Measurements from ENCODE around the gene TIAM2. TPM values are rescaled to one million over a fixed set of nuclear protein-coding genes. Genes with fewer than 3 reads are reported as not detected.

Gene TIAM2
- total and polyA plus RNA-seq, 2 donors (not counting 3 experiments of a cell fraction or from before 2014, with no cell fraction given): 9.6 to 18.5 TPM

DNA sequence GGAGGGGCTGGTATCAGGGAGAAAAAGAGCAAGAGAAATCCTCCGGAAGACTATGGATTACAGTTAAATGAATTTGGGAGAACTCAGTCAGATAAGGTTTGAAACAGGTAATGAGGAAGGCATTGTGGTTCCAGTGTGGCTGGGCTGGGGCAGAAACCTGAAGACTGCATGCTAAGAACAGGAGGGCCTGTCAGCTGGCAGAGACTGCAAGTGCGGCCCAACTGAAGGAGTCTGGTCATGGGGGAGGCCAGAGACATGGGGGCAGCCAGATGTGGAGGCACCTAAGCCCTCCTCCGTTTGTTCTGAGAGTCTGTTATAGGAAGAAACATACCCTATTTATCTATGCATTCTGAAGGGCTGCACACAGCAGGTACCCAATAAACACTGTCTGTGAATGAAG is 302.6 kb downstream of the TIAM2 start:
- intact Hi-C loops (cut with micrococcal nuclease): no loop called here
- Histone ChIP-seq H3K36me3 (ENCODE audit: control insufficient read depth in 2 of 2, extremely low read depth in 1 of 2, insufficient read depth in 2 of 2, low read length in 2 of 2) (peaks cover 2 to 6% of the 10 kb centered on the region in 2 experiments), H3K27ac (ENCODE audit: insufficient read depth, low read depth, low read length) (no peak overlapping the region), H3K4me3 (replicated peaks in 1 of 3; ENCODE audit: insufficient read depth in 1 of 3, low read depth in 1 of 3, low read length in 3 of 3) (no peak overlapping the region), H2AFZ (ENCODE audit: low read depth, low read length) (no peak overlapping the region), H3K79me2 (ENCODE audit: control insufficient read depth, insufficient read depth, low read length) (peaks cover 2% of the 10 kb centered on the region), H3K4me1 (ENCODE audit: control insufficient read depth, extremely low read depth, insufficient read depth, low read length) (no peaks in the 10 kb centered on the region), H3K9ac (replicated peaks; ENCODE audit: extremely low read depth, insufficient read depth, low read length) (no peak overlapping the region), H3K9me3 (replicated peaks; ENCODE audit: control insufficient read depth, insufficient read depth, low read length) (no peaks in the 10 kb centered on the region), H3K9me1 (replicated peaks; ENCODE audit: control insufficient read depth, extremely low read depth, insufficient read depth, low read length) (no peaks in the 10 kb centered on the region), H3K27me3 (ENCODE audit: control insufficient read depth in 2 of 2, insufficient read depth in 2 of 2, low read length in 2 of 2) (no peaks in the 10 kb centered on the region), H3K4me2 (ENCODE audit: insufficient read depth, low read length) (no peak overlapping the region), H4K20me1 (replicated peaks; ENCODE audit: control insufficient read depth, extremely low read depth, insufficient read depth, low read length) (no peaks in the 10 kb centered on the region)
- POLR2A ChIA-PET: no interaction called here
- DNase-seq (ENCODE audit: low read depth, low spot score) (no peak), FAIRE-seq (no peak)
- BruUV-seq (replicated peaks): no TSS peak
- TF ChIP-seq POLR2A (IDR thresholded peaks at IDR 0.05; ENCODE audit: low read depth, low read length) (no peak), GATA2 (IDR thresholded peaks at IDR 0.05; ENCODE audit: insufficient read depth, insufficient read length, low read depth, low read length) (no peak), FOS (IDR thresholded peaks at IDR 0.05; ENCODE audit: borderline replicate concordance, insufficient read depth, low read length) (no peak), POLR2AphosphoS5 (IDR thresholded peaks at IDR 0.05; ENCODE audit: insufficient read depth, low read depth, low read length) (no peak), JUN (IDR thresholded peaks at IDR 0.05; ENCODE audit: borderline replicate concordance, insufficient read depth, insufficient read length, low read depth) (no peak), CTCF (IDR thresholded peaks at IDR 0.05; ENCODE audit: extremely low read depth in 1 of 2, insufficient read depth in 1 of 2, low read depth in 1 of 2, low read length in 2 of 2) (no peak), EZH2 (IDR thresholded peaks at IDR 0.05; ENCODE audit: borderline replicate concordance, low read depth, low read length, severe bottlenecking) (no peak)
- TF ChIP-seq, protein P1, sequence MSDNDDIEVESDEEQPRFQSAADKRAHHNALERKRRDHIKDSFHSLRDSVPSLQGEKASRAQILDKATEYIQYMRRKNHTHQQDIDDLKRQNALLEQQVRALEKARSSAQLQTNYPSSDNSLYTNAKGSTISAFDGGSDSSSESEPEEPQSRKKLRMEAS (IDR thresholded peaks at IDR 0.05; ENCODE audit: insufficient read depth, insufficient read length): no peak
- dilution Hi-C loops (cut with MboI; ENCODE audit: extremely low pct_ligation_motif_present, low sequenced_read_pairs): no loop called here
- CTCF ChIA-PET: no interaction called here

All from endothelial cell of umbilical vein (primary cell).